A673 (cell line): ENCODE data around the gene FHIT. TPM values are rescaled to one million over a fixed set of nuclear protein-coding genes. Genes with fewer than 3 reads are reported as not detected.

Experiments
- BruUV-seq: library from RNA; stranded (reverse); fragments of 400-500 nt; replicated peaks from 2 replicates; lab custom pipeline; 2021; lab: Mats Ljungman, UMichigan
- CTCF ChIA-PET: fragments of 300-600 bp; sonication (Branson Sonifier 250); formaldehyde crosslinking; loops from one replicate; lab custom pipeline; 2022; ENCODE audit warnings: antibody characterized with exemption; lab: Charles Lee
- POLR2A ChIA-PET: fragments of 300-600 bp; sonication (Branson Sonifier 250); formaldehyde crosslinking; loops from one replicate; lab custom pipeline; 2022; ENCODE audit warnings: antibody characterized with exemption; ENCODE audit not compliant: low non-redundant PET; lab: Charles Lee
- DNase-seq: peaks from one replicate; pipeline ENCODE4 v3.0.0-alpha.2; 2015; ENCODE audit warnings: low spot score
- H3K27ac ChIP-seq: fragments of 200-600 bp; sonication (generic); 2 replicates; pipeline ENCODE4 v1.5.1; 2016; ENCODE audit warnings: mixed run types, low read depth, mild to moderate bottlenecking, mixed read lengths, antibody characterized with exemption, low read length; ENCODE audit not compliant: poor library complexity, severe bottlenecking
- H3K27me3 ChIP-seq: fragments of 200-600 bp; sonication (generic); replicated peaks from 2 replicates; pipeline ENCODE4 v1.6.1; 2017; ENCODE audit warnings: mixed run types, low read depth, mild to moderate bottlenecking, mixed read lengths, antibody characterized with exemption, low read length; ENCODE audit not compliant: insufficient read depth, poor library complexity
- H3K36me3 ChIP-seq: fragments of 200-600 bp; sonication (generic); 2 replicates; pipeline ENCODE4 v1.6.1; 2016; ENCODE audit warnings: mixed run types, mild to moderate bottlenecking, mixed read lengths, antibody characterized with exemption, low read length; ENCODE audit not compliant: insufficient read depth, poor library complexity, severe bottlenecking
- H3K4me1 ChIP-seq: fragments of 200-600 bp; sonication (generic); 2 replicates; pipeline ENCODE4 v1.6.1; 2017; ENCODE audit warnings: mixed run types, mild to moderate bottlenecking, mixed read lengths, antibody characterized with exemption, low read length; ENCODE audit not compliant: insufficient read depth, poor library complexity, severe bottlenecking
- H3K4me3 ChIP-seq: fragments of 200-600 bp; sonication (generic); 2 replicates; pipeline ENCODE4 v1.5.1; 2016; ENCODE audit warnings: low read depth, mixed run types, mild to moderate bottlenecking, mixed read lengths, low read length; ENCODE audit not compliant: poor library complexity, severe bottlenecking
- H3K9me3 ChIP-seq: fragments of 200-600 bp; sonication (generic); 2 replicates; pipeline ENCODE4 v1.6.1; 2016; ENCODE audit warnings: mixed run types, low read depth, mild to moderate bottlenecking, mixed read lengths, antibody characterized with exemption, low read length; ENCODE audit not compliant: poor library complexity, severe bottlenecking
- CTCF ChIP-seq: fragments of 300-800, 200-600 bp; sonication (generic); conservative IDR thresholded peaks from 2 replicates; pipeline ENCODE4 v1.5.1; 2017; ENCODE audit warnings: low read depth, mild to moderate bottlenecking, antibody characterized with exemption, low read length, moderate library complexity, mixed read lengths
- EZH2 ChIP-seq: fragments of 200-600 bp; sonication (generic); IDR thresholded peaks from 2 replicates; pipeline ENCODE4 v1.6.1; 2017; ENCODE audit warnings: borderline replicate concordance, low read depth, mild to moderate bottlenecking, mixed read lengths, antibody characterized with exemption, low read length; ENCODE audit not compliant: poor library complexity, severe bottlenecking
- intact Hi-C: fragments of 100-400 bp; cut with micrococcal nuclease; formaldehyde crosslinking; loops from one replicate; pipeline ENCODE4 v1.10.0; 2022; ENCODE audit not compliant: unreplicated experiment
- total RNA-seq: library from RNA; stranded (reverse); gene quantifications from 2 replicates; pipeline ENCODE4 v1.2.3, GENCODE V29; 2021

The FHIT gene
- total RNA-seq, 1 experiment from 2014 or later, result not detected

- H3K36me3 ChIP-seq, result no peaks in the 10 kb centered on the region
Measured at GRCh38 chr3:60355825-60356224, 895.4 kb downstream of the FHIT start.

GRCh38 chr3:60351481-60351880 is 899.8 kb downstream of the FHIT start:
- no peaks in the 10 kb centered on the region for H3K36me3 ChIP-seq
- CTCF ChIA-PET, result no interaction called here
- H3K27me3 ChIP-seq, result no peaks in the 10 kb centered on the region
- H3K27ac ChIP-seq, result no peak overlapping the region
- BruUV-seq, result no TSS peak
- no peak overlapping the region for H3K4me3 ChIP-seq
- H3K4me1 ChIP-seq, result no peaks in the 10 kb centered on the region
- intact Hi-C loops, result no loop called here
- POLR2A ChIA-PET, result no interaction called here
- no peak for TF ChIP-seq EZH2
- no peak for TF ChIP-seq CTCF
- H3K9me3 ChIP-seq, result no peaks in the 10 kb centered on the region
- no peak for DNase-seq

More at GRCh38 chr3:60355825-60356224, 895.4 kb downstream of the FHIT start:
- ChIA-PET POLR2A (no interaction called here), CTCF (no interaction called here)
- Histone ChIP-seq H3K27ac (no peak overlapping the region), H3K9me3 (no peaks in the 10 kb centered on the region), H3K27me3 (no peaks in the 10 kb centered on the region), H3K4me1 (no peaks in the 10 kb centered on the region), H3K4me3 (no peak overlapping the region)
- BruUV-seq, result no TSS peak
- intact Hi-C loops, result no loop called here
- DNase-seq, result no peak
- no peak for TF ChIP-seq EZH2
- no peak for TF ChIP-seq CTCF

- TF ChIP-seq EZH2, result no peak
- no peak for TF ChIP-seq CTCF
- no peaks in the 10 kb centered on the region for H3K9me3 ChIP-seq
- no peak overlapping the region for H3K4me3 ChIP-seq
- H3K36me3 ChIP-seq, result no peaks in the 10 kb centered on the region
- no peak overlapping the region for H3K27ac ChIP-seq
- no peak for DNase-seq
- intact Hi-C loops, result no loop called here
- ChIA-PET POLR2A (no interaction called here), CTCF (no interaction called here)
- H3K4me1 ChIP-seq, result no peaks in the 10 kb centered on the region
- H3K27me3 ChIP-seq, result no peaks in the 10 kb centered on the region
- BruUV-seq, result no TSS peak
Measured at GRCh38 chr3:60344340-60344739, 906.9 kb downstream of the FHIT start.
